CD4-positive, alpha-beta T cell treated with Interferon gamma for 1 hour (primary cell): ENCODE results near the gene PTPRM.

Experiments used
- DNase-seq: peaks from one replicate; pipeline ENCODE4 v3.0.0-alpha.2; 2020

Gene PTPRM

GRCh38 chr18:7566567-7567473, at the start of gene PTPRM:
Gene PTPRM (plus strand): TSS chr18:7567316. CDS start chr18:7567819, 503 bp downstream.
- peak; percentile 37 for DNase-seq

GRCh38 chr18:7517852-7518251, 49.3 kb upstream of the PTPRM start:
- DNase-seq = no peak

- no peak for DNase-seq
Measured at GRCh38 chr18:7520200-7520785, 46.8 kb upstream of the PTPRM start.

- DNase-seq = no peak
Measured at GRCh38 chr18:7521226-7521856, 45.8 kb upstream of the PTPRM start.

GRCh38 chr18:7523772-7524171, 43.3 kb upstream of the PTPRM start:
- no peak for DNase-seq

GRCh38 chr18:7524786-7525185, 42.3 kb upstream of the PTPRM start:
- DNase-seq = no peak

GRCh38 chr18:7532942-7533341, 34.2 kb upstream of the PTPRM start:
- DNase-seq = no peak

GRCh38 chr18:7535436-7536205, 31.5 kb upstream of the PTPRM start:
- DNase-seq = no peak

GRCh38 chr18:7537145-7537544, 30.0 kb upstream of the PTPRM start:
- DNase-seq = no peak

GRCh38 chr18:7541835-7542234, 25.3 kb upstream of the PTPRM start:
- no peak for DNase-seq

- DNase-seq = no peak
Measured at GRCh38 chr18:7544686-7545085, 22.4 kb upstream of the PTPRM start.

- DNase-seq = no peak
Measured at GRCh38 chr18:7545734-7546133, 21.4 kb upstream of the PTPRM start.

GRCh38 chr18:7548221-7548620, 18.9 kb upstream of the PTPRM start:
- no peak for DNase-seq

GRCh38 chr18:7548721-7549120, 18.4 kb upstream of the PTPRM start:
- no peak for DNase-seq

- DNase-seq = no peak
Measured at GRCh38 chr18:7557973-7558372, 9.1 kb upstream of the PTPRM start.

- no peak for DNase-seq
Measured at GRCh38 chr18:7558769-7559168, 8.3 kb upstream of the PTPRM start.

GRCh38 chr18:7559709-7560319, 7.3 kb upstream of the PTPRM start:
- DNase-seq = no peak

- no peak for DNase-seq
Measured at GRCh38 chr18:7561909-7562460, 5.1 kb upstream of the PTPRM start.

- DNase-seq = no peak
Measured at GRCh38 chr18:7562491-7562890, 4.6 kb upstream of the PTPRM start.

GRCh38 chr18:7565677-7566076, 1.4 kb upstream of the PTPRM start:
- no peak for DNase-seq

- DNase-seq = no peak
Measured at GRCh38 chr18:7566244-7566566, 911 bp upstream of the PTPRM start.
